Immature natural killer cell (primary cell): ENCODE data around the gene ZNF616. TPM values are rescaled to one million over a fixed set of nuclear protein-coding genes. Genes with fewer than 3 reads are reported as not detected.
A peak's percentile ranks its signal among the peaks of the same experiment; 100 is the strongest.

Experiments
- DNase-seq, 3 donors: peaks; one replicate each; pipeline ENCODE4 v3.0.0; 2022; ENCODE audit warnings: mixed read lengths in 1 of 3
- H3K27ac Mint-ChIP-seq, 6 donors: one replicate each; pipeline ENCODE4 v1.8.0; 2020; ENCODE audit warnings: mixed read lengths in 6 of 6, mild to moderate bottlenecking in 5 of 6, inconsistent platforms in 4 of 6, moderate library complexity in 3 of 6
- H3K27me3 Mint-ChIP-seq, 3 donors: one replicate each; pipeline ENCODE4 v1.8.0; 2020 to 2021; ENCODE audit warnings: low read depth in 3 of 3, mild to moderate bottlenecking in 3 of 3, mixed read lengths in 3 of 3, moderate library complexity in 3 of 3, inconsistent platforms in 1 of 3
- H3K36me3 Mint-ChIP-seq, 3 donors: one replicate each; pipeline ENCODE4 v1.8.0; 2020; ENCODE audit warnings: mixed read lengths in 3 of 3, inconsistent platforms in 2 of 3, mild to moderate bottlenecking in 2 of 3
- H3K4me1 Mint-ChIP-seq, 2 donors: one replicate each; pipeline ENCODE4 v1.8.0; 2020; ENCODE audit warnings: inconsistent platforms in 2 of 2, mild to moderate bottlenecking in 2 of 2, mixed read lengths in 2 of 2, moderate library complexity in 1 of 2
- H3K4me3 Mint-ChIP-seq, 5 donors: one replicate each; pipeline ENCODE4 v1.8.0; 2020; ENCODE audit warnings: mild to moderate bottlenecking in 5 of 5, mixed read lengths in 5 of 5, inconsistent platforms in 3 of 5, moderate library complexity in 3 of 5
- H3K9me3 Mint-ChIP-seq, 6 donors: one replicate each; pipeline ENCODE4 v1.8.0; 2020; ENCODE audit warnings: mild to moderate bottlenecking in 6 of 6, mixed read lengths in 6 of 6, inconsistent platforms in 4 of 6, moderate library complexity in 3 of 6
- polyA plus RNA-seq, 3 donors: library from polyadenylated mRNA; unstranded; fragments of 300-500 nt; fragmentation: Illumina TruSeq; gene quantifications; one replicate each; pipeline ENCODE4 v1.2.3, GENCODE V29; 2021

Gene ZNF616
- polyA plus RNA-seq, 3 donors from 2014 or later = 3.2 to 10.7 TPM; not detected in 1

DNA sequence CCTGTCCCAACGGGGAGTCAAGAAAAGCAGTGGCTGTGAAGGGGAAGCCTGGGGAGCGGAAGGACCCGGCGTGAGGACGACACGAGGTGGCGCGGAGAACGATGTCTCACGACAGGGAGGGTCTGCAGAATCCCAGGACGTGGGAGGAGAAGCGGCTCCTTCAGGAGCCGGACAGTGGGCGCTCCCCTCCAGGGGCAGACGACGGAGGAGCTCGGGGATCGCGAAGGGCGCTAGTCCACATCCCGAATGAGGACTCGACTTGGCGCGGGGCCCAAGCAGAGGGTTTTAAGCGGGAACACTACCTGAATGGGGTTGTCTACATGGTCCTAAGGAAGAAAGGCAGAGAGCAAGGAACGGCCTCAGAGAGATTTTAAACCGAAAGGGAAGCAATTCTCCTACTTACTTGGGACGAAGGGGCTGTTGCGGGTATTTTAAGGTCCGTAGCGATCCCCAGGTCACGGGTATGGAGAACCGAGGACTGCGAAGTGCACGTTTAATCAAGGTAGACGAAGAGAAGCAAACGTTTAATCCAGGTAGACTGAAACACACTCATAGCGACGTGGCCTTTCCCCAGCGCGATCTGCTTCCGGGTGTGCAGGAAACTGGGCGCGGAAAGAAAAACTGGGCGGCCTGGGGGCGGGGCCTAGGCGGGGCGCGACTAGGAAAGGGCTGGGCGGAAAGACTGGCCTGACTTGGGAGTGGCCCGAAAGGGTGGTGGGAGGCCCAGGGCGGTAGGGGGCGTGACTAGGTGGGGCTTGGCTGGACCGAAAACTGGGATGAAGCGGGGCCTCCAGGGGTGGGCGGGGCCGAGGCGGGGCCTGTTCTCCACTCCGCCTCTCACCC is 44.3 kb downstream of the ZNF616 start, which contains the start of gene ZNF841:
TSS of gene ZNF841 (minus strand) at position 594 of the 843 bp plus-strand sequence. CDS start 10,964 bp downstream, outside the sequence.
- Mint-ChIP-seq H3K36me3 (peaks cover 29 to 48% (median 32%) of the 10 kb centered on the region in 3 donors), H3K27me3 (peaks cover 0 to 8% (median 3%) of the 10 kb centered on the region in 3 donors), H3K4me3 (peak within 1 kb of the TSS; percentile 94 to 100 (median 99)), H3K4me1 (peaks cover 47 to 59% of the 10 kb centered on the region in 2 donors), H3K9me3 (peaks cover 10 to 35% (median 17%) of the 10 kb centered on the region in 6 donors), H3K27ac (peak within 1 kb of the TSS; percentile 95 to 99 (median 96))
- DNase-seq = peak; percentile 83 to 86 (median 86)

DNA sequence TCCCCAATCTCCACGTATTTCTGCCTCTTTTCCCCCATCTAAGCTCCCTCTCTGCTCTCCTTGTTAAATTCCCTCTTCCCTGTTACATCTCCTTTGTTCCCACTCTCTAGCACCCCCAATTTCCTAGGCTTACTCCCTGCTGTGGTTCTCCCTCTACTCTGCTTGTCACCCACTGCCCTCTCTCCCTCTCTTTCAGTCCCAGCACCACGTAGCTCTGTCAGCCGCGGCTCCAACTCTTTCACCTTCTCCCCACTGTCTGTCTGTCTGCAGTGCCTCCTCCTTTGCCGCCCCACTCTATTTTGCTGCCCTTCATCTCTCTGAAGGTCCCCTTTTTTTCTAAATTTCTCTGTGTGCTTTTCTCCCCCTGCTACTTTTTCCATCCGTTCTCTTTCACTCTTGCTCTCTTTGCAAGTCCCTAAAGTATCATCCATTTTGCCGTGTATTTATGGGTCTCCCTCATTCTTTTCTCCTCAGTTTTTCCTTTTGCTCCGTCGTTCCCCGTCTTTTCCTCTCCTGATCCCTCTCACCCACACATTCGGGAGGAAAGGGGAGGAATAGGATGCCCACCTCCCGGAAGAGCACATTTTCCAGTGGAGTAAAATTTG is 45.1 kb downstream of the ZNF616 start:
- Mint-ChIP-seq H3K9me3 (peaks cover 9 to 35% (median 15%) of the 10 kb centered on the region in 6 donors), H3K4me1 (peaks cover 53 to 67% of the 10 kb centered on the region in 2 donors), H3K4me3 (peak overlapping the region; percentile 94 to 100 (median 99)), H3K36me3 (peaks cover 33 to 55% (median 40%) of the 10 kb centered on the region in 3 donors), H3K27ac (peak overlapping the region; percentile 95 to 99 (median 96)), H3K27me3 (peaks cover 0 to 13% (median 3%) of the 10 kb centered on the region in 3 donors)
- peak in 1 of 3 donors; percentile 5 for DNase-seq

- peak overlapping the region in 1 of 6 donors; percentile 46 for H3K27ac Mint-ChIP-seq
- H3K9me3 Mint-ChIP-seq = peaks cover 3 to 21% (median 7%) of the 10 kb centered on the region in 6 donors
- peaks cover 0 to 16% (median 0%) of the 10 kb centered on the region in 3 donors for H3K27me3 Mint-ChIP-seq
- DNase-seq = no peak
- peaks cover 35 to 76% of the 10 kb centered on the region in 2 donors for H3K4me1 Mint-ChIP-seq
- no peak overlapping the region for H3K4me3 Mint-ChIP-seq
- peaks cover 80 to 99% (median 95%) of the 10 kb centered on the region in 3 donors for H3K36me3 Mint-ChIP-seq
Measured at GRCh38 chr19:52086481-52086880, 53.3 kb downstream of the ZNF616 start.

GRCh38 chr19:52070496-52070895 is 69.2 kb downstream of the ZNF616 start:
- Mint-ChIP-seq H3K4me1 (peaks cover 7 to 30% of the 10 kb centered on the region in 2 donors), H3K4me3 (no peak overlapping the region), H3K27me3 (peaks cover 0 to 7% (median 2%) of the 10 kb centered on the region in 3 donors), H3K9me3 (peaks cover 65 to 98% (median 97%) of the 10 kb centered on the region in 6 donors), H3K36me3 (peaks cover 90 to 100% (median 98%) of the 10 kb centered on the region in 3 donors), H3K27ac (no peak overlapping the region)
- DNase-seq = no peak

DNA sequence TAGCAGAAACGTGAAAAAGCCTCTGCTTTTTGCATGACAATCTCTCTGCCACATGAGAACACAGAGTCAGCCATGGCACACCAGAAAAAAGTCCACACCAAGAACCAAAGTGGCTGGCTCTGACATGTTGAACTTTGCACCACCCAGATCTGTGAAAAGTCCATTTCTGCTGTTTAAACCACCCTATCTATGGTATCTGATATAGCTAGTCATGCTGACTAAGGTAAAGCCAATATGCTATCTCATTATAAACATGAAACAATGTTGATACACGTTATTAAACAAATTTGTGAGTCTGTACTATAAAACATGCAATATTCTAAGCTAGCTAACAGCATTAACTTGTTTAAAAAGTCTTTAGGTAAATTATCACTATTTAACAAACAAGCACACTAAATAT is 70.1 kb downstream of the ZNF616 start:
- Mint-ChIP-seq H3K27me3 (peaks cover 0 to 9% (median 2%) of the 10 kb centered on the region in 3 donors), H3K4me3 (no peak overlapping the region), H3K4me1 (peaks cover 7 to 30% of the 10 kb centered on the region in 2 donors), H3K36me3 (peaks cover 87 to 100% (median 97%) of the 10 kb centered on the region in 3 donors), H3K9me3 (peaks cover 67 to 98% (median 97%) of the 10 kb centered on the region in 6 donors), H3K27ac (no peak overlapping the region)
- no peak for DNase-seq

DNA sequence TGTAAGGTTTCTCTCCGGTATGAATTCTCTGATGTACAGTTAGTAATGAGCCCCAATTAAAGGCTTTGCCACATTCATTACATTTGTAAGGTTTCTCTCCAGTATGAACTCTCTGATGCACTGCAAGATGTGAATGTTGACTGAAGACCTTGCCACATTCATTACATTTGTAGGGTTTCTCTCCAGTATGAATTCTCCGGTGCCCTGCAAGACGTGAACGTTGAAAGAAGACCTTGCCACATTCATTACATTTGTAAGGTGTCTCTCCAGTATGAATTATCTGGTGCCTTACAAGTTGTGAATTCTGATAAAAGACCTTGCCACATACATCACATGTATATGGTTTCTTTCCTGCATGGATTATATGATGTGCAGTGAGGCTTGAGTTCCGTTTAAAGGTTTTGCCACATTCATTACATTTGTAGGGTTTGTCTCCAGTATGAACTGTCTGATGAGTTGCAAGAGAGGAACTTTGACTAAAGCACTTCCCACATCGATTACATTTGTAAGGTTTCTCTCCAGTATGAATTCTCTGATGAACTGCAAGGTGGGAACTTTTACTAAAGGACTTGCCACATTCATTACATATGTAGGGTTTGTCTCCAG is 73.4 kb downstream of the ZNF616 start:
- Mint-ChIP-seq H3K27me3 (peaks cover 2 to 10% (median 2%) of the 10 kb centered on the region in 3 donors), H3K4me1 (peaks cover 7 to 19% of the 10 kb centered on the region in 2 donors), H3K27ac (no peak overlapping the region), H3K4me3 (no peak overlapping the region), H3K9me3 (peaks cover 60 to 98% (median 95%) of the 10 kb centered on the region in 6 donors), H3K36me3 (peaks cover 60 to 79% (median 78%) of the 10 kb centered on the region in 3 donors)
- no peak for DNase-seq

GRCh38 chr19:52065399-52065798 is 74.3 kb downstream of the ZNF616 start:
- peak overlapping the region in 1 of 5 donors; percentile 27 for H3K4me3 Mint-ChIP-seq

More at GRCh38 chr19:52065399-52065798, 74.3 kb downstream of the ZNF616 start:
- Mint-ChIP-seq H3K4me1 (peaks cover 2 to 9% of the 10 kb centered on the region in 2 donors), H3K9me3 (peaks cover 58 to 98% (median 95%) of the 10 kb centered on the region in 6 donors), H3K36me3 (peaks cover 54 to 76% (median 73%) of the 10 kb centered on the region in 3 donors), H3K27ac (no peak overlapping the region), H3K27me3 (peaks cover 2 to 10% (median 2%) of the 10 kb centered on the region in 3 donors)
- no peak for DNase-seq

Other genes starting within 250 kb of the ZNF616 start
- gene ZNF649, start 234.9 kb downstream of the ZNF616 start, polyA plus RNA-seq = 10 to 100 TPM in 2 of 3 donors, 1 to 10 TPM in 1; 6.8 to 12.2 (median 11.0) TPM
- gene ZNF613, start 212.5 kb downstream of the ZNF616 start, polyA plus RNA-seq = 1 to 10 TPM; 2.9 to 6.8 (median 5.8) TPM
- 10 to 100 TPM; 15.3 to 23.1 (median 22.6) TPM for gene ZNF350, start 153.1 kb downstream of the ZNF616 start, polyA plus RNA-seq
- gene ZNF615, start 131.7 kb downstream of the ZNF616 start, polyA plus RNA-seq = 1 to 10 TPM; 4.1 to 9.8 (median 8.9) TPM
- 1 to 10 TPM; 5.2 to 6.7 (median 6.1) TPM for gene ZNF614, start 111.6 kb downstream of the ZNF616 start, polyA plus RNA-seq
- gene ZNF432, start 91.1 kb downstream of the ZNF616 start, polyA plus RNA-seq = 1 to 10 TPM in 2 of 3 donors, under 1 TPM in 1; 0.31 to 9.2 (median 3.6) TPM
- 1 to 10 TPM; 3.4 to 5.6 (median 4.9) TPM for gene ZNF841, start 44.2 kb downstream of the ZNF616 start, polyA plus RNA-seq
- 10 to 100 TPM in 1 of 3 donors, 1 to 10 TPM in 2; 7.2 to 15.9 (median 7.7) TPM for gene ZNF836, start 31.7 kb upstream of the ZNF616 start, polyA plus RNA-seq
- 100 to 1,000 TPM; 219 to 249 (median 243) TPM for gene PPP2R1A, start 50.1 kb upstream of the ZNF616 start, polyA plus RNA-seq
- 10 to 100 TPM; 25.6 to 47.8 (median 32.4) TPM for gene ZNF766, start 129.6 kb upstream of the ZNF616 start, polyA plus RNA-seq
- gene ZNF480, start 157.2 kb upstream of the ZNF616 start, polyA plus RNA-seq = 10 to 100 TPM; 12.4 to 22.4 (median 22.0) TPM
- 1 to 10 TPM in 1 of 3 donors, under 1 TPM in 1, not detected in 1; 0.63 to 1.3 TPM for gene ZNF610, start 196.3 kb upstream of the ZNF616 start, polyA plus RNA-seq
- 10 to 100 TPM; 27.3 to 30.1 (median 29.1) TPM for gene ZNF880, start 230.0 kb upstream of the ZNF616 start, polyA plus RNA-seq